OCI-LY1 (cell line): Measurements from ENCODE around the gene RHOBTB3.

ENCODE experiments used
- H2AFZ ChIP-seq: fragments of 200-600 bp; sonication (generic), shearing (Covaris generic); 2 replicates; pipeline ENCODE4 v1.6.0; 2014; ENCODE audit warnings: antibody characterized with exemption, mild to moderate bottlenecking, low read length
- H3F3A ChIP-seq: fragments of 200-600 bp; sonication (generic), shearing (Covaris generic); 2 replicates; pipeline ENCODE4 v1.6.0; 2014; ENCODE audit warnings: mild to moderate bottlenecking, antibody characterized with exemption, low read length, moderate library complexity; ENCODE audit not compliant: insufficient read depth
- H3K27ac ChIP-seq: fragments of 200-600 bp; sonication (generic); 2 replicates; pipeline ENCODE4 v1.5.1; 2014; ENCODE audit warnings: low read length, mixed run types, mild to moderate bottlenecking, low read depth; ENCODE audit not compliant: poor library complexity, severe bottlenecking
- H3K27me3 ChIP-seq: fragments of 200-600 bp; sonication (generic); 2 replicates; pipeline ENCODE4 v1.6.0; 2014; ENCODE audit warnings: antibody characterized with exemption, mild to moderate bottlenecking, low read length, moderate library complexity; ENCODE audit not compliant: insufficient read depth
- H3K36me3 ChIP-seq: fragments of 200-600 bp; sonication (generic); 2 replicates; pipeline ENCODE4 v1.6.1; 2014; ENCODE audit warnings: mild to moderate bottlenecking, antibody characterized with exemption, low read length, moderate library complexity, mixed read lengths; ENCODE audit not compliant: insufficient read depth
- H3K4me1 ChIP-seq: fragments of 200-600 bp; sonication (generic); 2 replicates; pipeline ENCODE4 v1.5.1; 2014; ENCODE audit warnings: mild to moderate bottlenecking, low read length, moderate library complexity; ENCODE audit not compliant: insufficient read depth, severe bottlenecking
- H3K4me2 ChIP-seq: fragments of 200-600 bp; sonication (generic), shearing (Covaris generic); 2 replicates; pipeline ENCODE4 v1.6.1; 2014; ENCODE audit warnings: low read length
- H3K4me3 ChIP-seq: fragments of 200-600 bp; sonication (generic); 2 replicates; pipeline ENCODE4 v1.5.1; 2014; ENCODE audit warnings: low read length, low read depth, mild to moderate bottlenecking, mixed read lengths; ENCODE audit not compliant: poor library complexity, severe bottlenecking
- H3K79me2 ChIP-seq: fragments of 200-600 bp; shearing (Covaris generic); 2 replicates; pipeline ENCODE4 v1.6.1; 2016; ENCODE audit warnings: mixed run types, low read length, mixed read lengths; ENCODE audit not compliant: insufficient read depth
- H3K9ac ChIP-seq: fragments of 200-600 bp; sonication (generic), shearing (Covaris generic); 2 replicates; pipeline ENCODE4 v1.6.1; 2014; ENCODE audit warnings: mild to moderate bottlenecking, low read length, mixed read lengths
- H3K9me2 ChIP-seq: fragments of 200-600 bp; sonication (generic), shearing (Covaris generic); 2 replicates; pipeline ENCODE4 v1.6.1; 2014; ENCODE audit warnings: low read depth, mild to moderate bottlenecking, low read length, mixed read lengths
- H3K9me3 ChIP-seq: fragments of 200-600 bp; shearing (Covaris generic); 2 replicates; pipeline ENCODE4 v1.6.1; 2014; ENCODE audit warnings: low read length, mixed read lengths
- H4K20me1 ChIP-seq: fragments of 200-600 bp; sonication (generic), shearing (Covaris generic); 2 replicates; pipeline ENCODE4 v1.6.0; 2016; ENCODE audit warnings: mild to moderate bottlenecking, low read length; ENCODE audit not compliant: insufficient read depth
- CTCF ChIP-seq: fragments of 200-600 bp; sonication (generic), shearing (Covaris generic); IDR thresholded peaks from 2 replicates; pipeline ENCODE4 v1.5.1; 2017; ENCODE audit warnings: mild to moderate bottlenecking, antibody characterized with exemption, low read length, moderate library complexity, mixed read lengths
- EZH2 ChIP-seq: fragments of 200-600 bp; sonication (generic), shearing (Covaris generic); IDR thresholded peaks from 2 replicates; pipeline ENCODE4 v1.8.0; 2017; ENCODE audit warnings: borderline replicate concordance, mixed run types, mild to moderate bottlenecking, antibody characterized with exemption, low read length, moderate library complexity, mixed read lengths

The RHOBTB3 gene

GRCh38 chr5:95799191-95799835 is 68.2 kb downstream of the RHOBTB3 start:
- Histone ChIP-seq H3K9ac (no peak overlapping the region), H3K4me1 (no peaks in the 10 kb centered on the region), H3K9me2 (no peaks in the 10 kb centered on the region), H3K4me2 (no peak overlapping the region), H3K9me3 (no peaks in the 10 kb centered on the region), H3K4me3 (no peak overlapping the region), H4K20me1 (no peaks in the 10 kb centered on the region), H3K27ac (no peak overlapping the region), H3F3A (no peaks in the 10 kb centered on the region), H3K27me3 (no peaks in the 10 kb centered on the region), H3K36me3 (no peaks in the 10 kb centered on the region), H2AFZ (no peak overlapping the region), H3K79me2 (no peaks in the 10 kb centered on the region)
- TF ChIP-seq EZH2 (no peak), CTCF (no peak)

DNA sequence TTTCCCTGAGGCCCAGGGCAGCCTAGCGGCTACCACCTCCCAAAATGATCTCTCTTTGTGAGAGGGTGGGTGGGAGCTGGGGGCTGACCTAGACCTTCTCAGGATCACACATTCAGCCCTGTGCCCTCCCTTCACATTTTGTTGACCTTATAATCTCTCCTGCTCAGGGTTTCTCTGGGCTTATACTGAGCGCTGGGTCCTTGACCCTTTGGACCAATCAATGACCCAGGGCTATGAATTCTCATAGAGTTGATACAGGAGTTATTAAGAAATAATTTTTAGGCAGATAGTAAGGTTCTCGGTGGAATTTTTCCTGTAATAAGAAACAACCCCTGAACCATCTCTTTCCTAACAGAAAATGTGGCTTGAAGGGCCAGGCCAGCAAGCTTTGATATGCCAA is 69.4 kb downstream of the RHOBTB3 start:
- Histone ChIP-seq H3K27ac (no peak overlapping the region), H3K9ac (no peak overlapping the region), H4K20me1 (no peaks in the 10 kb centered on the region), H3F3A (no peaks in the 10 kb centered on the region), H2AFZ (no peak overlapping the region), H3K36me3 (no peaks in the 10 kb centered on the region; the same call in 1 of the 2 replicates), H3K9me2 (no peaks in the 10 kb centered on the region), H3K4me2 (no peak overlapping the region), H3K9me3 (no peaks in the 10 kb centered on the region), H3K27me3 (no peaks in the 10 kb centered on the region), H3K4me3 (no peak overlapping the region), H3K4me1 (no peaks in the 10 kb centered on the region), H3K79me2 (no peaks in the 10 kb centered on the region)
- TF ChIP-seq CTCF (no peak), EZH2 (no peak)

DNA sequence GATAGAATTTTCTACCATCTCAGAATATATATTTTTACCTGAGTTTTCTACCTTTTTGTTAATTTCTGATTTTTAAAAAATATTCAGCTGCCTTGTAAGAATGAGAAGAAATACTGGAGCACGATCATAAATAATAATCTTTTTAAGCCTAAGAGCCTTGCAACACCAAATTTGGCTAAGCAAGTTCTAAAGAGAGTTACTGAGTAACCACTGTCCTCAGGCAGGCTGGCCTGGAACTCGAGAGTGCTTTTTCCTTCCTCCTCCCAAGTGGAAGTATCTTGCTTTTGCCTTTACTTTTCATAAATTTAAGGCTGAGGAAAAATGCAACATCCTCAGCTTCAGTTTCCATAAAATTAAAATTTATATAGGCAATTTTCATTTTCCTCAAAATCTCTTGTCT is 70.4 kb downstream of the RHOBTB3 start:
- Histone ChIP-seq H3K4me3 (no peak overlapping the region), H4K20me1 (no peaks in the 10 kb centered on the region), H3F3A (no peaks in the 10 kb centered on the region), H3K27ac (no peak overlapping the region), H3K27me3 (no peaks in the 10 kb centered on the region), H3K36me3 (no peaks in the 10 kb centered on the region; the same call in 1 of the 2 replicates), H3K4me2 (no peak overlapping the region), H3K4me1 (no peaks in the 10 kb centered on the region), H3K79me2 (no peaks in the 10 kb centered on the region), H2AFZ (no peak overlapping the region), H3K9ac (no peak overlapping the region), H3K9me3 (no peaks in the 10 kb centered on the region), H3K9me2 (no peaks in the 10 kb centered on the region)
- TF ChIP-seq CTCF (no peak), EZH2 (no peak)
